Astrocyte of the cerebellum (primary cell): ENCODE data around the gene EDC4.
A peak's percentile ranks its signal among the peaks of the same experiment; 100 is the strongest.

ENCODE experiments used
- DNase-seq: peaks from one replicate; pipeline ENCODE4 v3.0.0-alpha.2; 2011; ENCODE audit warnings: low read depth
- H3K4me3 ChIP-seq: 2 replicates; pipeline ENCODE4 v1.5.1; 2011; ENCODE audit warnings: mild to moderate bottlenecking, low read depth, low read length, moderate library complexity
- in situ Hi-C: cut with HindIII; loops from 2 replicates; pipeline ENCODE4 v1.10.0; 2017; ENCODE audit warnings: low sequenced_read_pairs
- TF ChIP-seq, protein P1 (sequence below): IDR thresholded peaks from 2 replicates; pipeline ENCODE4 v1.5.1; 2012; ENCODE audit warnings: low read length, low read depth, moderate library complexity, mild to moderate bottlenecking; ENCODE audit errors: missing control alignments

EDC4 gene

DNA sequence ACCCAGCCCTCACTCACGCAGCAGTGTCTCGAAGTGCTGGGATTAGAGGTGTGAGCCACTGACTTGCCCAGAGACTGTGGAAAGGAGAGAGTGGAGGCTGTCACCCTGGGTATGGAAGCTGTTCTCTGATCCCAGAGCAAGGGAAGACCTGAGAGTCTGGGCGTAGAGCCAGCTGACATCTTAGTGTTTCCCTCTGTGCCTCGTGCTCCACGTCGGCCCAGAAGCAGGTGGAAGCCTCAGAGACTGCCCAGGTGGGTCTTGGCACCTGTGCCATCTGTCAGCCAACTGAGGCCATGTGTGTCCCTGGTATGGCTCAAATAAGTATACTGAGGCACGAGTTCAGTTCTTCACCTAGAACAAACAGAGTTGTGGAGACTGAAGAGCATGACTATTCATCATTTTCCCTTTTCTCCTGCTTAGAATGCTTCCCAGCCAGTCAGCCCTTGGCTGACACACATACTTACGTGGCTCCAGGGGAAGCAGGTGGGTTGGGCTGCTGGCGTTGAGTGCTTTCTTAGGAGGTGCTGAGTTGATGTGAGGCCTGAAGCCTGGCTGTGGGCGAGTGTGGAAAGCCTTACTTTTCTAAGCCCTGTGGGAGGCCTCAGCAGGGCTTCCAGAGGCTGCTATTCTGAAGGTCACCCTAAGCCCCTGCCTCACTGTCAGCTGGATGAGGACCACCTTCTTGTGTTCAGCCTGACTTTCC, 50.7 kb downstream of the EDC4 start:
- TF ChIP-seq, protein P1, sequence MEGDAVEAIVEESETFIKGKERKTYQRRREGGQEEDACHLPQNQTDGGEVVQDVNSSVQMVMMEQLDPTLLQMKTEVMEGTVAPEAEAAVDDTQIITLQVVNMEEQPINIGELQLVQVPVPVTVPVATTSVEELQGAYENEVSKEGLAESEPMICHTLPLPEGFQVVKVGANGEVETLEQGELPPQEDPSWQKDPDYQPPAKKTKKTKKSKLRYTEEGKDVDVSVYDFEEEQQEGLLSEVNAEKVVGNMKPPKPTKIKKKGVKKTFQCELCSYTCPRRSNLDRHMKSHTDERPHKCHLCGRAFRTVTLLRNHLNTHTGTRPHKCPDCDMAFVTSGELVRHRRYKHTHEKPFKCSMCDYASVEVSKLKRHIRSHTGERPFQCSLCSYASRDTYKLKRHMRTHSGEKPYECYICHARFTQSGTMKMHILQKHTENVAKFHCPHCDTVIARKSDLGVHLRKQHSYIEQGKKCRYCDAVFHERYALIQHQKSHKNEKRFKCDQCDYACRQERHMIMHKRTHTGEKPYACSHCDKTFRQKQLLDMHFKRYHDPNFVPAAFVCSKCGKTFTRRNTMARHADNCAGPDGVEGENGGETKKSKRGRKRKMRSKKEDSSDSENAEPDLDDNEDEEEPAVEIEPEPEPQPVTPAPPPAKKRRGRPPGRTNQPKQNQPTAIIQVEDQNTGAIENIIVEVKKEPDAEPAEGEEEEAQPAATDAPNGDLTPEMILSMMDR, result no peak
- DNase-seq, result no peak
- in situ Hi-C loops, result loop anchor here (25.0 kb wide), 1 partner anchor 89 kb away; the partner anchor contains the start of genes DDX28, DPEP2NB and DUS2
- no peak overlapping the region for H3K4me3 ChIP-seq

GRCh38 chr16:67924140-67924906, 51.5 kb downstream of the EDC4 start:
- in situ Hi-C loops, result loop anchor here (25.0 kb wide), 1 partner anchor 88 kb away; the partner anchor contains the start of genes DDX28, DPEP2NB and DUS2
- DNase-seq, result no peak
- TF ChIP-seq, protein P1, result no peak
- no peak overlapping the region for H3K4me3 ChIP-seq

DNA sequence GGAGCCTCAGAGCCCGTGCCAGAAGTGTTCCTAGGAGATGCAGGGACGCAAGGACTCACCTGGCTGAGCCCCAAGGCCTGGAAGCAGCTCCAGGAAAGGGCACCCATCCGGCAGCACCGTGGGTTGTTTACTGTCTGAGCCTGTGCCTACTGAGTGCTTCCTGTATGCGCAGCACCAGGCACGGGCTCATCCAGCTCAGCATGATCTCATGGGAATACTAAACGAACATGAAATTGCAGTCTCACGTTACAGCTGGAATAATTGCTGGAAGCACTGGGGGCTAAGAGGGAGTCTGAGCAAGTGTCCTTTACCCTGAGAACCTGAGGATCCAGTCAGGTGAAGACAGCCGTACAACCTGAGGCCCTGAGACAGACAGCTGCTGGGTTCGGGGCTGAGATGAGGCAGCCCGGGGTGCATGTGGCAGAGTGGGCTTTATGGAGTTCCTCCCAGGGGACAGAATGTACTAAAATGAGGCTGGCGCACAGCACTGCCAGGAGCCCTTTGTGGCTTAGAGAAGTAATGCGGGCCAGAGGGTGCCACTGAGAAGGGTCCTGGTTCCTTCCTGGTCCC, 53.4 kb downstream of the EDC4 start:
- no peak for DNase-seq
- in situ Hi-C loops, result no loop called here
- H3K4me3 ChIP-seq, result no peak overlapping the region
- TF ChIP-seq, protein P1, result peak; percentile 6

GRCh38 chr16:67927131-67927941, 54.5 kb downstream of the EDC4 start:
- H3K4me3 ChIP-seq, result no peak overlapping the region
- TF ChIP-seq, protein P1, result no peak
- no peak for DNase-seq
- in situ Hi-C loops, result no loop called here

DNA sequence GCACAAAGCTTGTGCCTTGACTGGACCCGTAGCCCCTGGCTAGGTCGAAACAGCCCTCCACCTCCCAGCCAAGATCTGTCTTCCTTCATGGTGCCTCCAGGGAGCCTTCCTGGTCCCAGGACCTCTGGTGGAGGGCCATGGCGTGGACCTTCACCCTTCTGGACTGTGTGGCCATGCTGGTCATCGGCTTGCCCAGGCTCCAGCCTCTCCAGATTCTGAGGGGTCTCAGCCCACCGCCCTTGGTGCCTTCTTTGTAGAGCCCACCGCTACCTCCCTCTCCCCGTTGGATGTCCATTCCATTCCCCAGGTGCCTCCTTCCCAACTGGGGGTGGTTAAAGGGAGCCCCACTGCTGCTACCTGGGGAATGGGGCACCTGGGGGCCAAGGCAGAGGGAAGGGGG, 55.3 kb downstream of the EDC4 start:
- no peak overlapping the region for H3K4me3 ChIP-seq
- TF ChIP-seq, protein P1, result no peak
- in situ Hi-C loops, result no loop called here
- no peak for DNase-seq
